GM12874 (cell line): Measurements from ENCODE around the gene SLC27A3.

Experiments used
- TF ChIP-seq, protein P1 (sequence below): IDR thresholded peaks from 2 replicates; pipeline ENCODE4 v1.5.1; 2011; ENCODE audit warnings: low read depth, mild to moderate bottlenecking, control low read depth, low read length, moderate library complexity; ENCODE audit not compliant: insufficient read depth

The SLC27A3 gene

DNA sequence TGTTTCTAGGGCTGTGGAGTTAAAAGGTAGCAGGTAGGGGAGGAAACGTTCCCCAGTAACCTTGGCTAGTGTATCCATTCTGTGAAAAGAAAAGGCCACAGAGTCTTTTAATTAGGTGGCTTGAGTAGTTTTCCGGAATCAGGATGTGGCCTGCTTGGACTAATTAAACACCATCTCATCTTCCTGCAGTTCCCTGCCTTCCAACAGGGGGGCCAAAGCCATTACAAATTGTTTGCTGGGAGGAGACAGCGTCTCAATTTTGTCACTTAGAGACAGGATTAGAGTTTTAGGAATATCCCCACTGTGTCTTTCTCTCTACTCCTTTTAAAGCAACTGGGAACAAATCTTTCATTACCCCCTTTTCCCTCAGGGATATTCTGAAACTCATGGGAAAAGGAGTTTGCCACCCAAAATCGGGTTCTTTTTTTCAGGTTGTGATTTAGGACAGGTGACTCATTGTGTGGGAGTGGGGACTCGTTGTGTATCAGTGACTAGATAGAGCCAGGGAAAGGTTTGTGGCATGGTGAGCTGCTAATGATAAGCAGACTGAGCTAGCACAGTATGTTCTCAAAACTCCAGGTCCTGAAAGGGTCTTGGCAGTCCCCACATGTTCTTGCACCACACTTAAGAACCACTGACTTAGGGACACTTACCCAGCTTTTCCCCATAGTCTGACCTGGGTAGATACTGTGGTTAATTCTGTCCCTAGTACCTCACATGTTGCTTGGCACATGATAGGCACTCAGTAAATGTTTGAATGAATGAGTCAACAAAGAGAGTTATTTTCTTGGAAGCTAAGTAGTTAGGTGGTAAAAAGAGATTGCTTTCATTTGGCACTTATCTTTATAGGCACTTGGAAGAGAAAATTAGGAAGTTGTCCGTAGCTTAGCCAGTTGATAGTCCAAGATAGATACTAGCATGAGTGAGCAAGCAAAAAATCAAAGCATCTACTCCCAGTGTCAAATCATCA, 24.9 kb upstream of the SLC27A3 start:
- TF ChIP-seq, protein P1, sequence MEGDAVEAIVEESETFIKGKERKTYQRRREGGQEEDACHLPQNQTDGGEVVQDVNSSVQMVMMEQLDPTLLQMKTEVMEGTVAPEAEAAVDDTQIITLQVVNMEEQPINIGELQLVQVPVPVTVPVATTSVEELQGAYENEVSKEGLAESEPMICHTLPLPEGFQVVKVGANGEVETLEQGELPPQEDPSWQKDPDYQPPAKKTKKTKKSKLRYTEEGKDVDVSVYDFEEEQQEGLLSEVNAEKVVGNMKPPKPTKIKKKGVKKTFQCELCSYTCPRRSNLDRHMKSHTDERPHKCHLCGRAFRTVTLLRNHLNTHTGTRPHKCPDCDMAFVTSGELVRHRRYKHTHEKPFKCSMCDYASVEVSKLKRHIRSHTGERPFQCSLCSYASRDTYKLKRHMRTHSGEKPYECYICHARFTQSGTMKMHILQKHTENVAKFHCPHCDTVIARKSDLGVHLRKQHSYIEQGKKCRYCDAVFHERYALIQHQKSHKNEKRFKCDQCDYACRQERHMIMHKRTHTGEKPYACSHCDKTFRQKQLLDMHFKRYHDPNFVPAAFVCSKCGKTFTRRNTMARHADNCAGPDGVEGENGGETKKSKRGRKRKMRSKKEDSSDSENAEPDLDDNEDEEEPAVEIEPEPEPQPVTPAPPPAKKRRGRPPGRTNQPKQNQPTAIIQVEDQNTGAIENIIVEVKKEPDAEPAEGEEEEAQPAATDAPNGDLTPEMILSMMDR = no peak

DNA sequence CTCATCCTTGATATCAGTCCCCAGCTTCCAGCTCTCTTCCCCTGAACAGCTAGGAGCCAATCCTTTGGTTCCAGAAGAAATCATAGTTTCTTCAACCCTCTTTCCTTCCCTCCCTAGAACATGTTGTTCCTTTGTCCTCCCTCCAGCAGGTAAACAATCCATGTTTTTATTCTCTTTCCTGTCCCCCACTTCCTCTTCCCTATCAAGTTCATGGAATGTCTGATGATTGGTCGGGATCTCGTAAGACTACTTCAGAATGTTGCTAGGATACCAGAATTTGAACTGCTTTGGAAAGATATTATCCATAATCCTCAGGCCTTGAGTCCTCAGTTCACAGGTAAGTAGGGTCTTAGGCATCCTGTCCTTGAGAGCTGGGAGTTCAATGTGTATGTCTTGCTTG, 23.1 kb upstream of the SLC27A3 start:
- TF ChIP-seq, protein P1 = no peak

DNA sequence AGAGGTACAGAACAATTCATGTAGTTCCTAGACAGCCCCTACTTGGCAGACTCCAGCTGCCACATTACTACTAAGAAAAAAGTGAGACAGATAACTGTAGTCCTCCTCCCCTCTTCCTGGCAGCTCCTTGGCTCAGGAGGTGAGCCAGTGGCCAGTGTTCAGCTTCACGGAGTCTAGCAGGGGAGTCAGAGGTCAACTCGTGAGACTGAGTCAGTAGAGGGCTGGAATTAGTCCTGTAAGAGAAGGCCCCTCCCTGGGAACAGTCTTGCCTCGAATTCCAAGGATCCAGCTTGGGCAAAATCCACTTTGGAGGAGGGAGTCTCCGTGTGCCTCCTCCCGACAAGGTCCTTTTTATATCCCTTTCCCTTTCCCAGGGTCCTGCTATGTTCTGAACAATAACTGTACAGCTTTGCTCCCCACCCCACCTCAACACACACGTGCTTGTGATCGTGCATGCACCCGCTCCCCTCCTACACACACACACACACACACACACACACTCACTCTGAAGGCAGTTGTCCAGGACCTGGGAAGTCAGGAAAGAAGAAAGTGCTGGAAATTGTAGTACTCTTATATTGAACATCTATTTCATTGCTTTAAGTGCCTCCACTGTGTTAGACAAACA, 22.5 kb upstream of the SLC27A3 start:
- TF ChIP-seq, protein P1 = no peak

DNA sequence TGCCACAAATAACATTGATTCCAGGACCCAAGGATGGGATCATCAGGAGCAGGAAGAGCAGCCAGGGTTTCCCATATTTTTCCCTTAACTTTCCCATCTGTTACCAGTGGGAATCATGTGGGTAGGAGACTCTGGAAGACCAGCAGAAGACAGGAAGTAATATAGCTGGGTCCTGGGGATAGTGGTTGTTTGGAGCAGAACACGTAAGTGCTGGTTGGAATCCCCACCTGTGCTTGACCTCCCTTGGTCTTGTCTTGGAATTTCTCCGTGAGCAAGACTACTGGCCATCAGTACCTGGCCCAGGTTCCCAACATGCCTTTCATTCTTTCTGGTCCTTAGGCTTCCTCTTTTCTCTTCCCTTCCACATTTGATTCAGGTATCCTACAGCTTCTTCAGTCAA, 20.9 kb upstream of the SLC27A3 start:
- TF ChIP-seq, protein P1 = no peak

DNA sequence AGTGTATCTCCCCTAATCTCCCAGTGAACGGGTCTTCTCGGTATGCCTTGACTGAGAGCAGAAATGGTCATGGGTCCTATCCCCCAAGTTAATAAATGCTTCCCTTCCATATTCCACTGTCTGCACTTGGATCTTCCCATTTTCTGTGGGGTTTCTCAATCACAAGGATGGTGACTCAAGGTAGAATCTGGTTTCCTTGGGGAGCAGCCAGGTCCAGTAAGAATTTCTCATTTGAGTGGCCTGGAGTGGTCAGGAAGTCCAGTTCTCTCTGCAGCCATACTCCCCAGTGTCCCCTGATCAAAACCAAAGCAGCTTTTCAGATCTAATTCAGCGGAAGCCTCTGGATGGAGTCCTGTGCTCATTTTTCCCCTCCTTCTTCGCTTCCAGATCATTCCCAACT, 14.8 kb upstream of the SLC27A3 start:
- TF ChIP-seq, protein P1 = no peak

DNA sequence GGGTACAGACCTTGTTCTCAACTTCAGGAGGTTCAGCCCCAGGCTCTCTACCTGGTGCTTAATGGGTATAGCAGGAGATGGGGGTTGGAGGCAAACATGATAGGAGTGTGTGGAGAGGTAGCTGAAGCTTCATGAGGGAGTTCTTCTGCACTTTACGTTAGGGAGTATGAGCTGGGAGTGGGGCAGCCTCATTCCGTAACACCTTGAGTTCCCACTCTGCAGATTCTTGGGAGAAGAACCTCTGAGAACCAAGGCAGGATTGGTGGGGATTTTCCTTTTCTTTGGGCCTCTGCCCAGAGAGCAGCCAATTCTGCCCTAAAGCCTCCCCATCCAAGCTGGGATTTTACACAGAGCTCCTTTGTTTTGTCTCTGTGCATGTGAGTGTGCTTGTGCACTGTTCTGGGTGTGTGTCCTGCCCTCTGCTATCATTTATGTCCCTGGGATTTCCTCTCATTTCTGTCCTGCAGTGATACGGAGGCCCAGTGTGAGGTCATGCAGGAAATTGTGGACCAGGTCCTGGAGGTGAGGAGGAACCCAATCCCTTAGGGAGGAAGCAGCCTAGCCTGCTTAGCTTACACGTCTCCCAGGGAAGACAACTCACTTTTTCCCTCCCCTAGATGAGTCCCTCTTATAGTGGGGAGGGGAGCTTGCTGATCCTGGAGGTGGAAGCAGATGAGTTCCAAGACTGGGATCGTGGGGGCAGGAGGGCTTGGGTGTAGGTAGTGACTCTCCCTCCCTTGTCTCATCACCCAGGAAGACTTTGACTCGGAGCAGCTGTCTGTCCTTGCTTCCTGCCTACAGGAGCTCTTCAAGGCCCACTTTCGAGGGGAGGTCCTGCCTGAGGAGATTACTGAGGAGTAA, 11.6 kb upstream of the SLC27A3 start:
- TF ChIP-seq, protein P1 = no peak

DNA sequence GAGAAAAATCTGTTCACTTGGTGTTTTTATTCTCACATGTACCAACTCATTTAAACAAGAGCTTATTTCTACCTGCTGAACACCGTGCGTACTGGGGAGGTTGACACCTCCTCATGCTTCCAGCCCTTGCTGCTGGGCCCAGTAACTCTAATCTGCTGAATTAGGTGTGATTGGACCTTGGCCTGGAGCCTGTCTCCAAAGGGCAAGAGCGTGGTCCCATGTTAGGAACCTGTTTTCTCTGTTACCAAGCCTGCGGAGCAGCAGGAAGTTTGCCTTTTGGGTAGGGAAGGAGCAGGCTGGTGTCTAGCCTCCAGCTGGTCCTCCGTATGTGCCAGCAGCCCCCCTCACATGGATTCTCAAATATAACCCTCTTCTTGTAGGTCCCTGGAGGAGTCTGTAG, 10.9 kb upstream of the SLC27A3 start:
- TF ChIP-seq, protein P1 = no peak
